ENCODE data around the gene TMEM236. TPM values are rescaled to one million over a fixed set of nuclear protein-coding genes. Genes with fewer than 3 reads are reported as not detected.

The TMEM236 gene
- total and polyA plus RNA-seq, 7 donors, result 0.28 to 10.5 (median 1.8) TPM

- Histone ChIP-seq H3K9me3 (no peaks in the 10 kb centered on the region), H3K4me3 (no peak overlapping the region), H3K36me3 (no peaks in the 10 kb centered on the region), H3K27ac (no peak overlapping the region), H3K4me1 (no peaks in the 10 kb centered on the region), H3K27me3 (no peaks in the 10 kb centered on the region)
- DNase-seq, result no peak
- intact Hi-C loops (cut with DNase I), result no loop called here
- 12 to 63% methylated on average over 6 of the region's 6 CpGs for WGBS, 2 donors
- TF ChIP-seq, protein P1, sequence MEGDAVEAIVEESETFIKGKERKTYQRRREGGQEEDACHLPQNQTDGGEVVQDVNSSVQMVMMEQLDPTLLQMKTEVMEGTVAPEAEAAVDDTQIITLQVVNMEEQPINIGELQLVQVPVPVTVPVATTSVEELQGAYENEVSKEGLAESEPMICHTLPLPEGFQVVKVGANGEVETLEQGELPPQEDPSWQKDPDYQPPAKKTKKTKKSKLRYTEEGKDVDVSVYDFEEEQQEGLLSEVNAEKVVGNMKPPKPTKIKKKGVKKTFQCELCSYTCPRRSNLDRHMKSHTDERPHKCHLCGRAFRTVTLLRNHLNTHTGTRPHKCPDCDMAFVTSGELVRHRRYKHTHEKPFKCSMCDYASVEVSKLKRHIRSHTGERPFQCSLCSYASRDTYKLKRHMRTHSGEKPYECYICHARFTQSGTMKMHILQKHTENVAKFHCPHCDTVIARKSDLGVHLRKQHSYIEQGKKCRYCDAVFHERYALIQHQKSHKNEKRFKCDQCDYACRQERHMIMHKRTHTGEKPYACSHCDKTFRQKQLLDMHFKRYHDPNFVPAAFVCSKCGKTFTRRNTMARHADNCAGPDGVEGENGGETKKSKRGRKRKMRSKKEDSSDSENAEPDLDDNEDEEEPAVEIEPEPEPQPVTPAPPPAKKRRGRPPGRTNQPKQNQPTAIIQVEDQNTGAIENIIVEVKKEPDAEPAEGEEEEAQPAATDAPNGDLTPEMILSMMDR (IDR thresholded peaks at IDR 0.05), result no peak
- TF ChIP-seq POLR2A (IDR thresholded peaks at IDR 0.05), result no peak
- TF ChIP-seq POLR2AphosphoS5 (IDR thresholded peaks at IDR 0.05), result no peak
- no peak for TF ChIP-seq EP300 (IDR thresholded peaks at IDR 0.05)
Observed at GRCh38 chr10:17793823-17794644, 42.0 kb downstream of the TMEM236 start.

GRCh38 chr10:17795083-17795482, 43.1 kb downstream of the TMEM236 start:
- WGBS, 2 donors, result 16 to 70% methylated on average over 4 of the region's 4 CpGs
- intact Hi-C loops (cut with DNase I), result no loop called here
- Histone ChIP-seq H3K4me3 (no peak overlapping the region), H3K36me3 (no peaks in the 10 kb centered on the region), H3K4me1 (no peaks in the 10 kb centered on the region), H3K27ac (no peak overlapping the region), H3K27me3 (no peaks in the 10 kb centered on the region), H3K9me3 (no peaks in the 10 kb centered on the region)
- TF ChIP-seq, protein P1 (IDR thresholded peaks at IDR 0.05), result no peak
- no peak for TF ChIP-seq POLR2AphosphoS5 (IDR thresholded peaks at IDR 0.05)
- TF ChIP-seq POLR2A (IDR thresholded peaks at IDR 0.05), result no peak
- DNase-seq, result no peak

- no peaks in the 10 kb centered on the region for H3K36me3 ChIP-seq
- TF ChIP-seq, protein P1 (IDR thresholded peaks at IDR 0.05), result no peak
- TF ChIP-seq POLR2A (IDR thresholded peaks at IDR 0.05), result no peak
- no peak overlapping the region for H3K4me3 ChIP-seq
- no peak overlapping the region for H3K27ac ChIP-seq
- WGBS, 2 donors, result 37 to 81% methylated on average over 17 of the region's 17 CpGs
- no peak for DNase-seq
- intact Hi-C loops (cut with DNase I), result no loop called here
- H3K9me3 ChIP-seq, result no peaks in the 10 kb centered on the region
- no peaks in the 10 kb centered on the region for H3K4me1 ChIP-seq
- no peaks in the 10 kb centered on the region for H3K27me3 ChIP-seq
Observed at GRCh38 chr10:17795813-17796594, 44.0 kb downstream of the TMEM236 start.

DNA sequence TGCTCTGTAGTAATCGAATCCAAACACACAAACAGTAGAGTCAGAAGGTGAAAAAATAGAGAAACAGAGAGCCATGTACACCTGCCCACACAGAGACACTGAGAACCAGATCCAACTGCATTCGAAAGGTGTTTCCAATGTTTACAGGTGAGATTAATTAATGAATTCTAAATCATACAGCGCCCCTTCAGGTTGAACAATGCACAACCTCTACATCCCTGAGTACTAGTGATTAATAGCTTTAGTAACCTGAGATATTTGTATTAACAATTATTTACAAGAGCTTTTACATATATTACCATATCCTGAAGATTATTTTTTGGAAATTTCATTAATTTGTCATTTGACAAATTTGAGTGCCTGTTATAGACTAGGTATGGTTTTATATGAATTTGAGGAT, 49.5 kb downstream of the TMEM236 start:
- Histone ChIP-seq H3K4me3 (no peak overlapping the region), H3K4me1 (no peaks in the 10 kb centered on the region), H3K27ac (no peak overlapping the region), H3K9me3 (peaks cover 0 to 4% (median 0%) of the 10 kb centered on the region in 4 donors), H3K27me3 (no peaks in the 10 kb centered on the region), H3K36me3 (no peaks in the 10 kb centered on the region)
- intact Hi-C loops (cut with DNase I), result no loop called here
- WGBS, 2 donors, result 85 to 87% methylated on average over 3 of the region's 3 CpGs
- TF ChIP-seq EP300 (IDR thresholded peaks at IDR 0.05) (no peak), POLR2A (IDR thresholded peaks at IDR 0.05) (no peak), POLR2AphosphoS5 (IDR thresholded peaks at IDR 0.05) (no peak)
- TF ChIP-seq, protein P1 (IDR thresholded peaks at IDR 0.05), result no peak
- no peak for DNase-seq

All from sigmoid colon (tissue), 7 donors.